K562 (cell line): ENCODE measurements around the gene SUMF1. TPM values are rescaled to one million over a fixed set of nuclear protein-coding genes. Genes with fewer than 3 reads are reported as not detected.
"Not testable (repeated sequence)": the region's sequence is repeated elsewhere in the genome, so short reads cannot be mapped to it uniquely, and the experiment has no call there.

Source experiments
- CEBPG ChIP-seq, 3 experiments: fragments of 200-800 bp in 1 of 3; sonication (Bioruptor generic) in 1 of 3; sonication (generic) in 1 of 3; formaldehyde crosslinking in 1 of 3; IDR thresholded peaks in 2 of 3; conservative IDR thresholded peaks in 1 of 3; 2 replicates each; pipeline versions ENCODE4 v1.6.1 to v1.8.0; 2016 to 2022; ENCODE audit warnings: missing compliant biosample characterization in 2 of 3, missing genetic modification characterization in 2 of 3, mild to moderate bottlenecking in 1 of 3, missing genetic modification reagents in 1 of 3
- HIVEP1 ChIP-seq: fragments of 250-450 bp; sonication (Bioruptor Pico); IDR thresholded peaks from 2 replicates; pipeline ENCODE4 v1.4.0; 2020; ENCODE audit warnings: mild to moderate bottlenecking
- HOXB6 ChIP-seq: fragments of 250-450 bp; sonication (Bioruptor Pico); IDR thresholded peaks from 2 replicates; pipeline ENCODE4 v1.5.1; 2022; ENCODE audit warnings: mild to moderate bottlenecking, borderline replicate concordance
- KLF6 ChIP-seq: fragments of 250-450 bp; sonication (Bioruptor Pico); IDR thresholded peaks from 2 replicates; pipeline ENCODE4 v1.4.0; 2020; ENCODE audit warnings: mild to moderate bottlenecking, moderate library complexity, borderline replicate concordance
- NR2F6 ChIP-seq: fragments of 450-650 bp; formaldehyde crosslinking; IDR thresholded peaks from 2 replicates; pipeline ENCODE4 v1.4.0; 2020; ENCODE audit warnings: mild to moderate bottlenecking
- OTX1 ChIP-seq: fragments of 450-650 bp; formaldehyde crosslinking; IDR thresholded peaks from 2 replicates; pipeline ENCODE4 v1.4.0; 2022; ENCODE audit warnings: mild to moderate bottlenecking
- ZNF253 ChIP-seq: fragments of 250-450 bp; sonication (Bioruptor Pico); conservative IDR thresholded peaks from 2 replicates; pipeline ENCODE4 v1.6.1; 2021; ENCODE audit warnings: mild to moderate bottlenecking
- ZNF76 ChIP-seq: fragments of 250-450 bp; sonication (Bioruptor Pico); IDR thresholded peaks from 2 replicates; pipeline ENCODE4 v1.4.0; 2020; ENCODE audit warnings: mild to moderate bottlenecking, moderate library complexity, borderline replicate concordance
- ZNF79 ChIP-seq: fragments of 250-450 bp; sonication (Bioruptor Pico); IDR thresholded peaks from 2 replicates; pipeline ENCODE4 v1.4.0; 2020; ENCODE audit warnings: low read depth, mild to moderate bottlenecking, moderate library complexity
- polyA plus RNA-seq, 8 experiments: library from polyadenylated mRNA; depleted of rRNA in 4 of 8; stranded (reverse) in 5 of 8; unstranded in 3 of 8; fragments of >200 nt; fragmentation: Nextera tagmentation in 2 of 8; fragmentation: Illumina TruSeq in 1 of 8; extraction: Ambion mirVana in 2 of 8; extraction: Trizol in 1 of 8; gene quantifications; 2 replicates each; pipeline versions ENCODE4 v1.2.1 to v1.2.3, GENCODE V29; 2011 to 2014; ENCODE audit warnings: inconsistent platforms in 1 of 8, missing spikeins in 1 of 8
- total RNA-seq, 7 experiments: library from RNA; depleted of rRNA in 6 of 7; stranded (reverse); fragments of >200 nt in 6 of 7; fragmentation: Illumina TruSeq in 2 of 7; extraction: Trizol in 2 of 7; gene quantifications; 2 replicates each; pipeline versions ENCODE4 v1.2.1 to v1.2.3, GENCODE V29; 2011 to 2021; ENCODE audit warnings: low replicate concordance in 1 of 7
- TF ChIP-seq, protein P1 (sequence below), 3 experiments: fragments of 200-800 bp in 1 of 3; fragments of 250-450 bp in 1 of 3; fragments of 450-650 bp in 1 of 3; sonication (Bioruptor Pico) in 1 of 3; sonication (Bioruptor generic) in 1 of 3; formaldehyde crosslinking in 1 of 3; IDR thresholded peaks; 2 replicates each; pipeline versions ENCODE4 v1.6.1 to v1.8.0; 2016 to 2022; ENCODE audit warnings: mild to moderate bottlenecking in 2 of 3, missing genetic modification characterization in 2 of 3, missing compliant biosample characterization in 1 of 3, moderate library complexity in 1 of 3
- TF ChIP-seq, protein P2 (sequence below): fragments of 250-450 bp; sonication (Bioruptor Pico); IDR thresholded peaks from 2 replicates; pipeline ENCODE4 v1.8.0; 2022; ENCODE audit warnings: inconsistent platforms, mild to moderate bottlenecking, moderate library complexity, borderline replicate concordance
- TF ChIP-seq, protein P3 (sequence below): fragments of 200-800 bp; sonication (Bioruptor generic); IDR thresholded peaks from 2 replicates; pipeline ENCODE4 v1.6.1; 2016; ENCODE audit warnings: missing genetic modification characterization, missing compliant biosample characterization
- TF ChIP-seq, protein P4 (sequence below): fragments of 250-450 bp; sonication (Bioruptor Pico); IDR thresholded peaks from 2 replicates; pipeline ENCODE4 v1.9.0; 2021; ENCODE audit warnings: mild to moderate bottlenecking, inconsistent platforms

Gene SUMF1
- total and polyA plus RNA-seq, 9 of the 15 experiments (the other 6 are each of a cell fraction or from before 2014, with no cell fraction given): 1.3 to 7.4 (median 4.2) TPM

DNA sequence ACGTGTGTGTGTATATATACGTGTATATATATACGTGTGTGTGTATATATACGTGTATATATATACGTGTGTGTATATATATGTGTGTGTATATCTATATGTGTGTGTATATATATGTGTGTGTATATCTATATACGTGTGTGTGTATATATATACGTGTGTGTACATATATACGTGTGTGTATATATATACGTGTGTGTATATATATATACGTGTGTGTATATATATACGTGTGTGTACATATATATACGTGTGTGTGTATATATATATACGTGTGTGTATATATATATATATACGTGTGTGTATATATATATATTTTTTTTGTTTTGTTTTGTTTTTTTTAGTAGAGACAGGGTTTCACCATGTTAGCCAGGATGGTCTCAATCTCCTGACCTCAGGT is 10.3 kb downstream of the SUMF1 start (continued):
- TF ChIP-seq, protein P1, sequence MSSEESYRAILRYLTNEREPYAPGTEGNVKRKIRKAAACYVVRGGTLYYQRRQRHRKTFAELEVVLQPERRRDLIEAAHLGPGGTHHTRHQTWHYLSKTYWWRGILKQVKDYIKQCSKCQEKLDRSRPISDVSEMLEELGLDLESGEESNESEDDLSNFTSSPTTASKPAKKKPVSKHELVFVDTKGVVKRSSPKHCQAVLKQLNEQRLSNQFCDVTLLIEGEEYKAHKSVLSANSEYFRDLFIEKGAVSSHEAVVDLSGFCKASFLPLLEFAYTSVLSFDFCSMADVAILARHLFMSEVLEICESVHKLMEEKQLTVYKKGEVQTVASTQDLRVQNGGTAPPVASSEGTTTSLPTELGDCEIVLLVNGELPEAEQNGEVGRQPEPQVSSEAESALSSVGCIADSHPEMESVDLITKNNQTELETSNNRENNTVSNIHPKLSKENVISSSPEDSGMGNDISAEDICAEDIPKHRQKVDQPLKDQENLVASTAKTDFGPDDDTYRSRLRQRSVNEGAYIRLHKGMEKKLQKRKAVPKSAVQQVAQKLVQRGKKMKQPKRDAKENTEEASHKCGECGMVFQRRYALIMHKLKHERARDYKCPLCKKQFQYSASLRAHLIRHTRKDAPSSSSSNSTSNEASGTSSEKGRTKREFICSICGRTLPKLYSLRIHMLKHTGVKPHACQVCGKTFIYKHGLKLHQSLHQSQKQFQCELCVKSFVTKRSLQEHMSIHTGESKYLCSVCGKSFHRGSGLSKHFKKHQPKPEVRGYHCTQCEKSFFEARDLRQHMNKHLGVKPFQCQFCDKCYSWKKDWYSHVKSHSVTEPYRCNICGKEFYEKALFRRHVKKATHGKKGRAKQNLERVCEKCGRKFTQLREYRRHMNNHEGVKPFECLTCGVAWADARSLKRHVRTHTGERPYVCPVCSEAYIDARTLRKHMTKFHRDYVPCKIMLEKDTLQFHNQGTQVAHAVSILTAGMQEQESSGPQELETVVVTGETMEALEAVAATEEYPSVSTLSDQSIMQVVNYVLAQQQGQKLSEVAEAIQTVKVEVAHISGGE (CRISPR knock-in tag; IDR thresholded peaks at IDR 0.05): peak in 1 of 3 experiments; percentile 75; a peak in 2 of 6 replicates
- TF ChIP-seq, protein P2, sequence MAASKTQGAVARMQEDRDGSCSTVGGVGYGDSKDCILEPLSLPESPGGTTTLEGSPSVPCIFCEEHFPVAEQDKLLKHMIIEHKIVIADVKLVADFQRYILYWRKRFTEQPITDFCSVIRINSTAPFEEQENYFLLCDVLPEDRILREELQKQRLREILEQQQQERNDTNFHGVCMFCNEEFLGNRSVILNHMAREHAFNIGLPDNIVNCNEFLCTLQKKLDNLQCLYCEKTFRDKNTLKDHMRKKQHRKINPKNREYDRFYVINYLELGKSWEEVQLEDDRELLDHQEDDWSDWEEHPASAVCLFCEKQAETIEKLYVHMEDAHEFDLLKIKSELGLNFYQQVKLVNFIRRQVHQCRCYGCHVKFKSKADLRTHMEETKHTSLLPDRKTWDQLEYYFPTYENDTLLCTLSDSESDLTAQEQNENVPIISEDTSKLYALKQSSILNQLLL (CRISPR knock-in tag): peak; percentile 99
- TF ChIP-seq ZNF76 (0 out of 2 replicates have a peak, but pooled peaks have one; percentile 77), ZNF79 (CRISPR knock-in tag) (peak; percentile 82), HOXB6 (CRISPR knock-in tag) (peak; percentile 92), CEBPG (tag; conservative IDR thresholded peaks at IDR 0.05 in 1 of 2, IDR thresholded peaks at IDR 0.05 in 1 of 2) (peak in 1 of 2 experiments; percentile 39; a peak in 1 of 4 replicates), NR2F6 (CRISPR knock-in tag) (0 out of 2 replicates have a peak, but pooled peaks have one; percentile 61), ZNF253 (CRISPR knock-in tag) (0 out of 2 replicates have a peak, but pooled peaks have one; percentile 57), KLF6 (CRISPR knock-in tag) (peak; percentile 39; the same call in 1 of the 2 replicates), OTX1 (peak; percentile 97), HIVEP1 (CRISPR knock-in tag) (peak; percentile 84; the same call in 1 of the 2 replicates)
- not testable (repeated sequence) for TF ChIP-seq CEBPG (CRISPR knock-in tag; IDR thresholded peaks at IDR 0.05)
- TF ChIP-seq, protein P3, sequence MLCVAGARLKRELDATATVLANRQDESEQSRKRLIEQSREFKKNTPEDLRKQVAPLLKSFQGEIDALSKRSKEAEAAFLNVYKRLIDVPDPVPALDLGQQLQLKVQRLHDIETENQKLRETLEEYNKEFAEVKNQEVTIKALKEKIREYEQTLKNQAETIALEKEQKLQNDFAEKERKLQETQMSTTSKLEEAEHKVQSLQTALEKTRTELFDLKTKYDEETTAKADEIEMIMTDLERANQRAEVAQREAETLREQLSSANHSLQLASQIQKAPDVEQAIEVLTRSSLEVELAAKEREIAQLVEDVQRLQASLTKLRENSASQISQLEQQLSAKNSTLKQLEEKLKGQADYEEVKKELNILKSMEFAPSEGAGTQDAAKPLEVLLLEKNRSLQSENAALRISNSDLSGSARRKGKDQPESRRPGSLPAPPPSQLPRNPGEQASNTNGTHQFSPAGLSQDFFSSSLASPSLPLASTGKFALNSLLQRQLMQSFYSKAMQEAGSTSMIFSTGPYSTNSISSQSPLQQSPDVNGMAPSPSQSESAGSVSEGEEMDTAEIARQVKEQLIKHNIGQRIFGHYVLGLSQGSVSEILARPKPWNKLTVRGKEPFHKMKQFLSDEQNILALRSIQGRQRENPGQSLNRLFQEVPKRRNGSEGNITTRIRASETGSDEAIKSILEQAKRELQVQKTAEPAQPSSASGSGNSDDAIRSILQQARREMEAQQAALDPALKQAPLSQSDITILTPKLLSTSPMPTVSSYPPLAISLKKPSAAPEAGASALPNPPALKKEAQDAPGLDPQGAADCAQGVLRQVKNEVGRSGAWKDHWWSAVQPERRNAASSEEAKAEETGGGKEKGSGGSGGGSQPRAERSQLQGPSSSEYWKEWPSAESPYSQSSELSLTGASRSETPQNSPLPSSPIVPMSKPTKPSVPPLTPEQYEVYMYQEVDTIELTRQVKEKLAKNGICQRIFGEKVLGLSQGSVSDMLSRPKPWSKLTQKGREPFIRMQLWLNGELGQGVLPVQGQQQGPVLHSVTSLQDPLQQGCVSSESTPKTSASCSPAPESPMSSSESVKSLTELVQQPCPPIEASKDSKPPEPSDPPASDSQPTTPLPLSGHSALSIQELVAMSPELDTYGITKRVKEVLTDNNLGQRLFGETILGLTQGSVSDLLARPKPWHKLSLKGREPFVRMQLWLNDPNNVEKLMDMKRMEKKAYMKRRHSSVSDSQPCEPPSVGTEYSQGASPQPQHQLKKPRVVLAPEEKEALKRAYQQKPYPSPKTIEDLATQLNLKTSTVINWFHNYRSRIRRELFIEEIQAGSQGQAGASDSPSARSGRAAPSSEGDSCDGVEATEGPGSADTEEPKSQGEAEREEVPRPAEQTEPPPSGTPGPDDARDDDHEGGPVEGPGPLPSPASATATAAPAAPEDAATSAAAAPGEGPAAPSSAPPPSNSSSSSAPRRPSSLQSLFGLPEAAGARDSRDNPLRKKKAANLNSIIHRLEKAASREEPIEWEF (CRISPR knock-in tag): peak; percentile 61; the same call in 1 of the 2 replicates
- TF ChIP-seq, protein P4, sequence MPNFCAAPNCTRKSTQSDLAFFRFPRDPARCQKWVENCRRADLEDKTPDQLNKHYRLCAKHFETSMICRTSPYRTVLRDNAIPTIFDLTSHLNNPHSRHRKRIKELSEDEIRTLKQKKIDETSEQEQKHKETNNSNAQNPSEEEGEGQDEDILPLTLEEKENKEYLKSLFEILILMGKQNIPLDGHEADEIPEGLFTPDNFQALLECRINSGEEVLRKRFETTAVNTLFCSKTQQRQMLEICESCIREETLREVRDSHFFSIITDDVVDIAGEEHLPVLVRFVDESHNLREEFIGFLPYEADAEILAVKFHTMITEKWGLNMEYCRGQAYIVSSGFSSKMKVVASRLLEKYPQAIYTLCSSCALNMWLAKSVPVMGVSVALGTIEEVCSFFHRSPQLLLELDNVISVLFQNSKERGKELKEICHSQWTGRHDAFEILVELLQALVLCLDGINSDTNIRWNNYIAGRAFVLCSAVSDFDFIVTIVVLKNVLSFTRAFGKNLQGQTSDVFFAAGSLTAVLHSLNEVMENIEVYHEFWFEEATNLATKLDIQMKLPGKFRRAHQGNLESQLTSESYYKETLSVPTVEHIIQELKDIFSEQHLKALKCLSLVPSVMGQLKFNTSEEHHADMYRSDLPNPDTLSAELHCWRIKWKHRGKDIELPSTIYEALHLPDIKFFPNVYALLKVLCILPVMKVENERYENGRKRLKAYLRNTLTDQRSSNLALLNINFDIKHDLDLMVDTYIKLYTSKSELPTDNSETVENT: peak; percentile 66; the same call in 1 of the 2 replicates
